ENCODE data around the gene HMGB2.

The HMGB2 gene

DNA sequence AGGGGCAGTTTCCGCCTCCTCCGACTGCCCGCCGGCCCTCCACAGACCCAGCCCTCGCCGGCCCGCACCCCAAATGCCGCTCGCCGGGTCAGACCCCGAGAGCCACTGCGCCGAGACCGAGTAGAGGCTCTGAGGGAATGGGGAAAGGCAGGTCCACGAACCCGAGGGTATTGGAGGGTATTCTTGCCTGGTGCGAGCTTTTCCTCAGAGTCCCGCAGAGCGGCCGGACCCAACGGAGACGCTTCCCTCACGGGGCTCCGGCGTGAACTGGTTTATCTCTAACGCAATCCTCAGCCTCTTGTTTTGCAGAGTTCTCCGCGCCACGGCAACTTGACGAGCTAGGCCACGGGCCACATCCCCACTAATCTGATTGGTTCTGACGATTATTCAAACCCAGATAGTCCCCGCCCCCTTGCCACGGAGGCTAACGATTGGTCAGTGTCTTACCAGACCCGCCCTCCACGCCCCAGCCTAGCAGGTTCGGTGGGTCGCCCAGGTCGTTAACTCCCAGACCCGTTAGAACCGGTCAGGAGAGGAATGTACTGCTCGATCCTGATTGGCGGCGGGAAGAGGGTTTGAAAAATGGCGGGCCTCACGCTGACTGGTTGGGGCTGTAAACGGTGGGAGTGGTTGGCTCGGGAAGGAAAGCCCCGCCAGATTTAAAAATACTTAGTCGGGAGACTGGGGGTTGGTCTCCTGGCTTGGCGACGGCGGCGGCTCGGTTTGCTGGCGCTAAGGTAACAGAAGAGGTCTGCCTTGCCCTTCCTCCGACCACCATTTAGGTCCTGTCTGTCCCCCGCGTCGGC, at the start of gene HMGB2:
Gene HMGB2, minus strand, starts transcription at position 274 of the 806 bp plus-strand sequence. CDS start 709 bp downstream, outside the sequence.
- peak; percentile 99 for DNase-seq (ENCODE audit: low spot score)

DNA sequence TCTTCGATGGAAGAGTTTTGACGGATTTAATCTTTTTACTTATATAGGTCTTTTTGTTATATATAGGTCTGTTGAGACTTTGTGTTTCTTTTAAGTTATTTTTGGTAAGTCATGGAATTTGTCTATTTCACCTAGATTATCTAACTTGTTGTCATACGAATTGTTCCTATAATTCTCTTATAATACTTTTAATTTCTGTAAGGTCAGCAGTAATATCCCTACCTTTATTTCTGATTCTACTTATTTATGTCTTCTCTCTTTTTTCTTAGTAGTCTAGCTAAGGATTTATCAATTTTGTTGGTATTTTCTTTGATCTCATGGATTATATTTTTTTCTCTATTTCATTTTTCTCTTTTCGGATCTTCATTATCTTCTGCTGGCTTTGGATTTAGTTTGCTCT, 48.2 kb upstream of the HMGB2 start:
- no peak for DNase-seq (ENCODE audit: low spot score)

DNA sequence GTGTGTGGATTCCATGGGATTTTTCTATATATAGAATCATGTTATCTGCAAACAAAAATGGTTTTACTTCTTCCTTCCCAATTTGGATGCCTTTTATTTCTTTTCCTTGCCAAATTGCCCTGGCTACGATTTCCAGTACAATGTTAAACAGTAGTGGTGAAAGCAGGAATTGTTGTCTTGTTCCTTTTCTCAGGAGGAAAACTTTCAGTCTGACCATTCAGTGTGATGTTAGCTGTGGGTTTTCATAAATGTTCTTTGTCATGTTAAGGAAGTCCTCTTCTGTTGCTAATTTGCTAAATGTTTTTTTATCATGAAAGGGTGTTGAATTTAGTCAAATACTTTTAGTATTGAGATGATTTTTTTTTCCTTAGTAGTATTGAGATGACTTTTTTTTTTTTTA, 47.5 kb upstream of the HMGB2 start:
- no peak for DNase-seq (ENCODE audit: low spot score)

DNA sequence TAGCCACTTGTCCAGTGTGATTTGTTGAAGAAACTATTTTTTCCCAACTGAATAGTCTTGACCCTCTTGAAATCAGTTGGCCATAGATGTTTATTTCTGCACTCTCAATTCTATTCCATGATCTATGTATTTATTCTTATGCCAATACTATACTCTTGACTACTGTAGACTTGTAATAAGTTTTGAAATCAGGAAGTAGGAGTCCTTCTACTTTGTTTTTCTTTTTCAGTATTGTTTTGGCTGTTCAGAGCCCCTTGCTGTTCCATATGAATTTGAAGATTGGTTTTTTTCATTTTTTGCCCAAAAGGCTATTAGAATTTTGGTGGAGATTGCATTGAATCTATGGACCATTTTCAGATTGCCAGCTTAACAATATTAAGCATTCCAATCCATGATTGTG, 46.8 kb upstream of the HMGB2 start:
- DNase-seq (ENCODE audit: low spot score): no peak

DNA sequence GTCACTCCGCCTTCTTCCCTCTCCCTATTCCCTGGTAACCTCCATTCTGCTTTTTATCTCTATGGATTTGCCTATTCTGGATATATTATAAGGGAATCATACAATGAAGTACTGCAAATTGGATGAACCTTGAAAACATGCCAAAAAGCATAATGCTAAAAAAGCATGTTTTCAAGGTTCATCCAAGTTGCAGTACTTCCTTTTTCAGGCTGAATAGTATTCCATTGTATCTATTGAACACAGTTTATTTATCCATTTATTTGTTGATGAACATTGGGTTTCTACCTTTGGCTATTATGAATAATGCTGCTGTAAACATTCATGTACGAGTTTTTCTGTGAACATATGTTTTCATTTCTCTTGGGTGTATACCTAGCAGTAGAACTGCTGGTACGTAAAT, 45.8 kb upstream of the HMGB2 start:
- DNase-seq (ENCODE audit: low spot score): no peak

DNA sequence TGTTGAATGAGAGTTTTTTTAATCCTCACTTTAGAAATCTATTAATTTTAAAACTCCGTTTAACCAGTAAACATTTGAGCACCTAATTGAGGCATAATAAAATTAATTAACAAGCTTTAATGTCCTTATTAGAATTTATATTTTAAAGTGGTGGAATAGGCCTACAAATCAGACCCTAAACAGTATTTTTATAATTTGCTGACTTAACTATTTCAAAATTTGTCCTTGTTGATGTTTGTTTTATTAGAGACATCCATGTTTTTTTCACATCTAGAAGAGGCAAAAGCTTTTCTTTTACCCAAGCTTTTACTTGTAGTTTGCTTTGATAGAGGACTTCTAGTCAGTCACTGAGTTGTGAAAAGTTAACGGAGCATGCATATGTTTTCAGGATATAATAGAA, 40.4 kb upstream of the HMGB2 start:
- DNase-seq (ENCODE audit: low spot score): no peak

DNA sequence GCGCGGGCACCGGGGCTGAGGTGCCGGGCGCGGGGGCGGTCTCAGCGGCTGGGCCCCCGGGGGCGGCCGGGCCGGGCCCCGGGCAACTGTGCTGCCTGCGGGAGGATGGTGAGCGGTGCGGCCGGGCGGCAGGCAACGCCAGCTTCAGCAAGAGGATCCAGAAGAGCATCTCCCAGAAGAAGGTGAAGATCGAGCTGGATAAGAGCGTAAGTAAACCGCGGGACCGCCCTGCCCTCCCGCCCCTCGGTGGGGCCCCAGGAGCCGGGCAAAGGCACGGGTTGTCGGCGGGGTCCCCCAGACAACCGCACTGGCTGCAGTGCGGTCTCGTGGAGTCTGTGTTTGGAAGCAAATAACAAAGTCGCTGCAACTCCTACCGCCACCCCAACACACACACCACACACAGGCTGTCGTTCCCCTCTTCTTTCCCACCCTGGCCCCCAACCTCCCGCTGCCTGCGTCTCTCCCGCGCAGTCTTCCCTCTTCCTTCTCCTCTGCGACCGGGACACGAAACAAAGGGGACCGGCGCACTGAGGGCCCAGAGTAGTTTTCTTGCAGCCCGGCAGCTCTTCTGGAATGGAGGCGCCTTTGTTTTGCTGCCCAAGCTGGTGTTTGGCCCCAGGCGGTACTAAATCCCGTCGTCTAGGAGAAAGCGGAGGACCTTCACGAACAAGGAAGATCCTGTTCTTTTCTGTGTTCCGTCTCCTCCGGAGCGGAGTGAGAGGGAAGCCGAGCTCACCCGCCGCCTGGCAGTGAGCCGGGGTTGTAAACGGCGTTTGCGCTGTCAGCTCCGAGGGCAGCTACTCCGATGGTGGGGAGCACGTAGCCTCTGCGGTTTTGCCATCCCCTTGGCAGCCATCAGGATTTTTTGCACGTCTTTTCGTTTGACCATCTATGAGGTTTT, 37.4 kb upstream of the HMGB2 start:
- DNase-seq (ENCODE audit: low spot score): peak; percentile 72

DNA sequence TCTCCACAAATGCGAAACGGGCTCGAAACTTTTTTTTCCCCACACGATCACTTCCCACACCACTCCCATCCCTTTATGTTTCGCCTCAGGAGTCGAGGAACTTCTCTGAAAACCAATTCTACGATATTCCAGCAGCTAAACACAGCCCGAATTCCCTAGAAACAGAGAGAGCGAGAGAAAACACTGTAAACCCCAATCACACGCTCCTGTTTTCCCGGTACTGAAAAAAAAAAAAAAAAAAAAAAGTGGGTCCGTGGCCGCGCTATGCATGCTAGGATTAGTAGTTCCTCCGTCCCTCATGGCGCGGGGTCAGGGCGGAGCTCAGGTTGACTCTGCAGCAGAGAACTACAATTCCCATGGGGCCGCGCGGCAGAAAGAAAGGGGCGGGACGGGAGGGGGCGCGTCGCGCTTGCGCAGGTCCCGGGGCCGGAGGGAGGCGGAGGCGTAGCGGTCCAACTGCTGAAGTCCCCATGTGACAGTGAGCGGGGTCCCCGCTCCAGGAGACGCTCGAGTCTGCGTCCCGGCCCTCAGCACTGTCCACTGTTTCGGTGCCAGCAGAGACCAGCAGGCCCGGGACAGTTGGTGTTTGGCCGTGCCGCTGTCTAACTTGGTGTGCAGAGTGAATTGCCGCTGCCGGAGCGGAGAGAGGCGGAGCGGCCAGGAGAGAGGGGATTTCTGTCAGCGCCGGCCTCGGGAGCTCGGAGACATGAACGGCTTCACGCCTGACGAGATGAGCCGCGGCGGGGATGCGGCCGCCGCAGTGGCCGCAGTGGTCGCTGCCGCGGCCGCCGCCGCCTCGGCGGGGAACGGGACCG, 36.5 kb upstream of the HMGB2 start, which contains the start of gene SAP30:
Gene SAP30, plus strand, starts transcription at position 478 of the 815 bp plus-strand sequence. Its CDS starts 229 bp downstream, at position 707.
- peak; percentile 98 for DNase-seq (ENCODE audit: low spot score)

DNA sequence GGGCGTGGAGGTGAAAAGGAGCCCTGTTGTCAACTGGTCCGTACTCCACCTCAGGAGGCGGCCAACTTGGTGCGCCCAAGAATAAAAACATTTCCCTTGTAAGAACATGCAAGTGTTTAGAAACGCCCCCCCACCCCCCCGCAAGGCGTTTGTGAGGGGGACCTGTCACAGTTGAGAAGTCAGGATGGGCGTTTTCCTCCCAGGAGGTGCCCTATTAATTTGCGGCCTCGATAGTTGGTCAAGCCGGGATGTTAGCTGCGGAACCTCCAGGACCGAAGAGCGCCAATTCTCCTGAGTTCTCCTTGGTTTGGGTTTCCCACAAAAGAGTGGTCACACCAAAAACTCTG, 35.9 kb upstream of the HMGB2 start:
- no peak for DNase-seq (ENCODE audit: low spot score)

DNA sequence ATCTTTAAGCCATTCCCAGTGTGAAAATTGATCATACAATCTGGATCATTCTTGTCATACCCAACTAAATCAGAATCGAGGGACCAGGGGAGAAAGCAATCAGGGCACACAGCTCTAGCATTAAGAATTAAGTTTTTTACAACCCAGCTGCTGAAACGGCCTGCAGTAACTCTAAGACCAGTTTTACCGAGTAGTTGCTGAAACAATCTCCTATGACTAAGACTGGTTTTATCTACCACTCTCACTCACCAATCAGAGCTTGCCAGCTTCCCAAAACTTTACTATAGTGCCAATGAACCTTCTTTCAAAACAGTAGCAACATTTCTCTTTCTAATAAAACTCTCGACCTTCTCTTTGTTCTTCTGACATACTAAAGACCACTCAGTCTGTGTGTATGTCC, 33.8 kb upstream of the HMGB2 start:
- DNase-seq (ENCODE audit: low spot score): no peak

DNA sequence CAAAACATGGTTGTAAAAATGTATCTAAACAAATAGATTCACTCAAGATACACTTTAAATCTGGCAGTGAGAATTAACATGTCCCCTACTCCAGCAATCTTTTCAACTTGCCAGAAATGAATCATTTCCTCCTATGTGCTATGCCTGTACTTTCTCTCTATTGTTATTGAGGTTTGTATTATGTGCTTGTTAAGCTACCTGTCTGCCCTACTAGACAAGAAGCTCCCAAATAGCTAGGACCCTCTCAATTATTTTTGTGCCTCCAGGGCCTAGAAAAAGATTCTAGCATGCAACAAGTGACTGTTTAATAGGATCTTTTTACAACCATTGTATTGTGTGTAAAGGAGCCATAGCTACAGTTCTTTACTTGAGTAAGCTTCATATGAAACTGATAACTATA, 33.1 kb upstream of the HMGB2 start:
- DNase-seq (ENCODE audit: low spot score): no peak

DNA sequence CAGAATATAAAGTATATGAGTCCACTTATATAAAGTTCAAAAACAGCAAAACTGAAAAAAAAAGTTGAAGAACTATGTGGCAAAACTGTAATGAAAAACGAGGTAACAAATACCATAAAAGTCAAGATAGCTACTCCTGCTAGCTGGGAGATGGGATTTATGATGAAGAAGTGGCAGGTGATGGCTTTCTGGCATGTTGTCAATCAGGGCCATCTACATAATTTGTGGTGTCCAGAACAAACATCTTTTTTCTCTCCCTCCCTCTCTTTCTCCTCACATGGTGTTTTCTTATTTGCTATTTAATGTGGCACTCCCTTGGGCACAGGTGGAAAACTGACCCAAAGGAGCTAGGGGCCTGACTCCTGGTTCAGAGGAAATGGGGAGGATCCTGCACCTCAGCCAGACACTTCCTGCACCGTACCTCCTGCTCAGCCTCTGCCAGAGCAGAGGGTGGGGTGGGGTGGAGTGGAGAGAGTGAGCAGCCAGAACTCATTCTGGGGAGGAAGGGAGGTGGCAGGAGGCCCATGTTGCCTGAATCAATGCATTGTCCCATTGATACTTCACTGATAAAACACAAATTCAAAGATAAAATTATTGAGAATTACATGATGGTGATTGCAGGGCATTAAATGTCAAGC, 31.3 kb upstream of the HMGB2 start:
- no peak for DNase-seq (ENCODE audit: low spot score)

DNA sequence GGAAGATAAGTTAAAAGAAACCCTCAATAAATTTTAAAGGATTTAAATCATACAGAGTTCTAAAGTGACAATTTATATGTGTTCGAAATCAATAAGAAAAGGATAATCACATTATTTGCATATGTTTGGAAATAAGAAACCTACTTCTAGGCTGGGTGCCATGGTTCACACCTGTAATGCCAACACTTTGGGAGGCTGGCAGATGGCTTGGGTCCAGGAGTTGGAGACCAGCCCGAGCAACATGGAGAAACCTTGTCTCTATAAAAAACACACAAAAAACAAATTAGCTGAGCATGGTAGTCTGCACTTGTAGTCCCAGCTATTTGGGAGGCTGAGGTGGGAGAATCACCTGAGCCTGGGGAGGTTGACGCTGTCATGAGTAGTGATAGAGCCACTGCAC, 28.5 kb upstream of the HMGB2 start:
- DNase-seq (ENCODE audit: low spot score): no peak

DNA sequence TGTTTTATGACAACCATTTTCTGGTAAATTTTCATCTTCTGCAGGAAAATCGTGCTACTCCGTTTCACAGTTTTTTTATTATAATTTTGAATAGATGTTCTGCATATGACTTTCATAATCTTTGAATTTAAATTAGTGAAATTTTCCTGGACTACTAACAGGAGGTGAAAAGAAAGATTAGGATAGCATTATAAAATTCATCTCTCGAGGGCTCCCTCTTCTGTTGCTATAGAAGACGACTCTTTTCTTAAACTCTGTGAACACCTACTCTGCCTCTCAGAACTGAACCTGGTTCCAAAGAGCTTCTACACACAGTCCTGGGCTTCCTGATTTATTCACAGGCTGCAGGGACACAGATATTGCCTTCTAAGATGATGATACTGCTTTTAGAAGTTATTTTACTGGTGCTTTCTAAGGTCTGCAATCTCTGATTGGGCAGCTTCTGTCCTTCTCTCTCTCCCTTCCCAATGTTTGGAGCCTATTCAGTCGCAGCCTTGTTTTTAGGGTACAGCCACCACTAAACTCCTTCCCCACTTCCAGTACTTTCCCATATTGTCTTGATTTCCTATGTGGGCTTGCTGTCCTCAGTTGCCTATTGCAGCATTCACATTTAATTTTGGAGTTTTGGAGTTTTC, 26.5 kb upstream of the HMGB2 start:
- peak; percentile 38 for DNase-seq (ENCODE audit: low spot score)

DNA sequence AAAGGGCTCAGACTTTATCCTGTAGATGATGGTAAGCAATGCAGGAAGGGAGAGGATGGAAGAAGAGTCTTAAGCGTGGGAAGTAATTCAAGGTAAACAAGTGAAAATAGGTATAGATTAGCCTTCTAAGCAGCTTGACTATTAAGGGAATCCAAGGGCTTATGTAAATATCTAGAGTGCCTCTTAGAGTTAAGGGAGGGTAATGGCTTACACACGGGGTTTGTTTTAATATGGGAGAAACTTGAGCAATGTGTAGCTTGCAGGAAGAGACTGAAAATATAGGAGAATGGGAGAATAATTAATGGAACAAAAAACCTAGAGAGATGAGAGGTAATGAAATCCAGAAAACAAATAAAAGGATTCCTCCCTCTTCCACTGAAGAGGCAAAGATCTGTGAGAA, 23.8 kb upstream of the HMGB2 start:
- no peak for DNase-seq (ENCODE audit: low spot score)

DNA sequence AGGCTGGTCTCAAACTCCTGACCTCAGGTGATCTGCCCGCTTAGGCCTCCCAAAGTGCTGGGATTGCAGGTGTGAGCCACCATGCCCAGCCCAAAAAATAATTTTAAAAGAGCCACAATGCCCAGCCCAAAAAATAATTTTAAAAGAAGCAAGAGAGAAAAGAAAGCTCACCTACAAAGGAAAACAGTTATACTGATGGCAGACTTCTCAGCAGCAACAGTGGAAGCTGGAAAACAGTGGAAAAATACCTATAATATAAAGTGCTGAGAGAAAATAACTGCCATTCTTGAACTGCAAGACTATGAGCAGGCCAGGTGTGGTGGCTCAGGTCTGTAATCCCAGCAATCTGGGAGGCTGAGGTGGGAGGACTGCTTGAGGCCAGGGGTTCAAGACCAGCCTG, 13.3 kb upstream of the HMGB2 start:
- no peak for DNase-seq (ENCODE audit: low spot score)

DNA sequence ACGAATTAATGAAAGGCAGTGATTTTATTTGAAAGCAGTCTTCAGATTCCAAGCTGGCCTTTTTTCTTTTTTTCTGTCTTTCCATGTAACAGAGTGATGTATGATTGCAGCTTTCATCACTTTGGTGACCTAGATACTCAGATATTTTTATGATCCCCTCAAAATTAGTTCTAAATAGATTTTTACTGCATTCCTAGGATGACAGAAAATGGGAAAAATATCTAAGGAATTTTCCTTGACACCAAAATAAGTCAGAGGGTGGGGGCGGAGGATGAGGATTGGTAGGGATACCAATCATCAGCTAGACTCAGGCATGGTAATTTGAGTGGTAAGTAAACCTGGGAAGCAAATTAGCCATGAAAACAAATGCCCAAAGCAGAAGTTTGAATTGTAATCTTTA, 11.9 kb upstream of the HMGB2 start:
- DNase-seq (ENCODE audit: low spot score): no peak

DNA sequence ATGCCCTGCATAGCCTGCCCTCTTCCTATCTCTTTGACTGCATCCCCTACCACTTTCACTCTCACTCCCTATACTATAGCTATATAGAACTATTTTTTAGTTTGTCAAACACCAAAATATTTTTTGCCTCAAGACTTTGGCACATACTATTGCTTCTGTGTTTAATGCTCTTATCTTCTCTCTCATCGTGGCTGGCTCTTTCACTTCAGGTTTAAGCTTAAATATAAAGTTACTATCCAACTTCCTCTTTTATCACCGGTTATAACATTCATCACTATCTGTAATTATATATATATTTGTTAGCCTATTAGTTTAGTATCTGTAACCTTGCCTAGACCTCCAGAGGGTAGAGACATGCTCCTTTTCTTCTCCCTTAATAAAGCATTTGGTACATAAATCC, 11.5 kb upstream of the HMGB2 start:
- no peak for DNase-seq (ENCODE audit: low spot score)

DNA sequence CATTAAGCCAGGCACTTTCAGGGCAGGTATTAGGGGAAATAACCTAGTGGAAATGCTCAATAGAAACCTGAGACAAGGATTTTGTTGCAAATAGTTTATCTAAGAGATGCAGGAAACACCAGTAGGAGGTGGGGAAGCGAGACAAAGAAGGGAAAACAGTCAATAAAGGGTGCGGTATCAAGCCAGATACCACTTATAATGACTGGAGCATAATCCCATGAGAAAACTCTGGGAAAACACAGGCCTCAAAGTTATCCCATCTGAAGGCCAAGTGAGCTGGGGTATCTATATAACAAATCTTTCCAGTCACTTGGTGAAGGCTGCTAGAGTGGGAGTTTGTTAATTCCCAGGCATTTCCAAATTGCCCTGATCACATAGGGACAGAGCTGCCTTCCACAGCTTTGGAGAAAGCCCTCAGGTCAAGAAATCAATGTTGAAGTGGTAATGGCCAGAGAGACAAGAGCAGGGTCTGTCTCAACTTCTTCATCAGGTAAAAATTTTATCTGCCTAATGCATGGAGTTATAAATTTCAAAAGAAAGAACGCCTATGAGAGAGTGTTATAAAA, 9.8 kb upstream of the HMGB2 start:
- DNase-seq (ENCODE audit: low spot score): no peak

DNA sequence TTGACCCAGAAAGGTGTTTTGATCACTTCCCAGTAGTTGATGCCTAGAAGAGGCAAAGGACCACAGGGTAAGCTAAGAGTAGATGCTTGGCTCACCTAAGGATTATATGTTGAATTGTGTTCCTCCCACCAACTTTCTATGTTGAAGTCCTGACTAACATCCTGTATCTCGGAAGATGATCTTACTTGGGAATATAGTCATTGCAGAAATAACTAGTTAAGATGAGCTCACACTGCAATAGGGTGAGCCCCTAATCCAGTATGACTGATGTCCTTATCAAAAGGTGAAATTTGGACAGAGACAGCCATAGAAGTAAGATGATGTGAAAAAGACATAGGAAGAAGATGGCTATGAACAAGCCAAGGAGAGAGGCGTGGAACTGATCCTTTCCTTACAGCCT, 3.3 kb upstream of the HMGB2 start:
- no peak for DNase-seq (ENCODE audit: low spot score)

All from NAMALWA (cell line).